KOPT-K1 (cell line): ENCODE measurements around the gene GRAMD4.

Source experiments
- H3K27ac ChIP-seq: fragments of 200-600 bp; sonication (generic); 2 replicates; pipeline ENCODE4 v1.5.1; 2016; ENCODE audit warnings: antibody characterized with exemption, mild to moderate bottlenecking, low read depth, low read length; ENCODE audit not compliant: poor library complexity, severe bottlenecking
- H3K36me3 ChIP-seq: fragments of 200-600 bp; sonication (generic); 2 replicates; pipeline ENCODE4 v1.5.1; 2017; ENCODE audit warnings: antibody characterized with exemption, mild to moderate bottlenecking, low read length, moderate library complexity; ENCODE audit not compliant: insufficient read depth
- H3K9me3 ChIP-seq: fragments of 200-600 bp; sonication (generic); 2 replicates; pipeline ENCODE4 v1.5.1; 2017; ENCODE audit warnings: antibody characterized with exemption, low read length, mild to moderate bottlenecking; ENCODE audit not compliant: insufficient read depth, poor library complexity, severe bottlenecking

GRAMD4 gene

DNA sequence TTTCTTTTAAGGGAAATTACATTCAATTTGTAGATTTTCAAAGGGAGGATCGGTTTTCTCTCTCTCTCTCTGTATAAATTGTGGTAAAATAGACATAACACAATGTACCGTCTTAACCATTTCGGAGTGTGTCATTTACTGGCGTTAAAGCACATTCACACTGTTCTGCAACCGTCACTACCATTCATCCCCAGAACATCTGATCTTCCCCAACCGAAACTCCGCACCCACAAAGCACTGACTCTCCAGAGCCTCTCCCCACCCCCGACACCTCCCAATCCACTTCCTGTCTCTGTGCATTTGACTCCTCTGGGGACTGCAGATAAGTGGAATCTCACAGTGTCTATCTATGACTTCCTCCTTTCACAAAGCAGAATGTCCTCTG, 15.9 kb upstream of the GRAMD4 start:
- Histone ChIP-seq H3K27ac (peak overlapping the region; percentile 93), H3K9me3 (no peaks in the 10 kb centered on the region), H3K36me3 (no peaks in the 10 kb centered on the region)

DNA sequence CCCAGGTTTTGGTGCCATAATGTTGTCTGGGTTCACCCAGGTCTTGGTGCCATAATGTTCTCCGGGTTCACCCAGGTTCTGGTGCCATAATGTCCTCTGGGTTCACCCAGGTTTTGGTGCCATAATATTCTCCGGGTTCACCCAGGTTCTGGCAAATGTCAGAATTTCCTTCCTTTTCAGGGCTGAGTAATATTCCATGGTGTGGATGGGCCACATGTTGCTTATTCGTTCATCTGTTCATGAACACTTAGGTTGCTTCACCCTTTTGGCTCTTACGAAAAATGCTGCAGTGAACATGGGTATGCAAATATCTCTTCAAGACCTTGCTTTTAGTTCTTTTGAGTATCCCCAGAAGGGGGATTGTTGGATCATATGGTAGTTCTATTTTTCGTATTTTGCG, 15.1 kb upstream of the GRAMD4 start:
- Histone ChIP-seq H3K9me3 (no peaks in the 10 kb centered on the region), H3K27ac (peak overlapping the region; percentile 93), H3K36me3 (no peaks in the 10 kb centered on the region)

DNA sequence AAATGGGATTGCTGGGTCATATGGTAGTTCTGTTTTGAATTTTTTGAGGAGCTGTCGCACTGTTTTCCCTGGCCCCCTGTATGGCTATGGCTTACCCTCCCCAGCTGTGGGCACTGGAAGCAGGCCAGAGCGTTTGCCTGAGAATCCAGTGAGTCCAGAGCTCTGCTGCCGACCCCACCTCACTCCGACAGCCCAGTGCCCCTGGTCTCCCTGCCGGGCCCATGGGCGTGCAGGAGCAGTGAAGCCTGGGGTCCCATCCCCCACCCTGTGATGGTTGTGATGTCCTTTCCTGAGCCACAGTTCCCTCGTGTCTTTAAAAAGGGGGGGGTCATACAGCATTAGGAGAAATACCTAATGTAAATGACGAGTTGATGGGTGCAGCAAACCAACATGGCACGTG, 13.3 kb upstream of the GRAMD4 start:
- peak overlapping the region; percentile 83 for H3K27ac ChIP-seq
- H3K9me3 ChIP-seq = no peaks in the 10 kb centered on the region
- H3K36me3 ChIP-seq = no peaks in the 10 kb centered on the region

DNA sequence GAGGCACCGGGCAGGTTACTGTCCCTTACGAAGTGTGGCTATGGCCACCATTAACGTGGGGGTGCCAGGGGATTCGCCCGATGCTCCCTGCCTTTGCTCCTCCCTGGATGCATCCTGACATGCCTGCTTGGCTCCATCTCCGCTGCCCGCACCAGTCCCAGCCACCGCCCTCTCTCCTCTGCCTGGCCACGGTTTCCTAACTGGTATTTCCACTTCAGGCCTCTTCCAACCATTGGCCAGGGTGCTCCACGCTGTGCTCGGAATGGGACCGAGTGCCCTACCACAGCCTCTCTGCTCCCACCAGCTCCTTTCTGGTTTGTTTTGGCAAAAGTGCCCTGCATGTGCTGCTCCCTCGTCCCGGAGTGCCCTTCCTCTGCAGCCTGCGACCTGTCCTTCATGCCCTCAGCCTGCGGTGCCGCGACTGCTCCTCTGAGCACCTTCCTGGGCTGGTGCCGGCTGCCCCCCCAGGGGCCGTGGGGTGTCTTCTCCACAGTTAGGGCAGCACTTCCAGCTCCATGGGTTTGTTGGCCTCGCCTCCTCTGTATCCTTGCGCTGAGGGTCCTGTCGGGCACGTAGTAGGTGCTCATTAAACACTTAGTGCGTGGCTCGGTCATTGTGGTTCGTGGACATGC, 12.6 kb upstream of the GRAMD4 start:
- H3K27ac ChIP-seq = peak overlapping the region; percentile 83

DNA sequence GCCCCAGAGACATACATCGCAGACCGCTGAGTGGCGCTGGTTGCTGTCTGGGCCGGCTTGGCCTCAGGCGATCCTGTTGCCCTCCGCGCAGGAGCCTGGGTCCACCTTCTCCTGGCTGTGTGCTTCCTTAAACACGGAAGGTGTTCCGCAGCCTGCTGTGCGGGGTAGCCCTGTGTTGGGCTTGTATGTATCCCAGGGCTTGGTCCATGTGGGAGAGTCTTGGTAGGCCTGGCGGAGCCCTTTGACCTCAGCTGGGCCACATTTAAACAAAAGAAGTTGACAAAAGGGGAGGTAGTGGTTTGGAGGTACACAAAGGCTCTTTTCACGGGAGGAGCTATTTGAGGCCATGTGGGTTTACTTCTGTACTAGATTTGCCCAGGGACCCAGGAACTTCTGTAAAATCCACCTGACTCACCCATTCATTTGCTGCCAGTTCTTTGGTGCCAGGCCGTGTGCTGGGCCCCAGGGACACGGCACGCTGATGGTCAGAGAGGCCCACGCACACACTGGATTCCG, 11.0 kb upstream of the GRAMD4 start:
- peak overlapping the region; percentile 83 for H3K27ac ChIP-seq
- no peaks in the 10 kb centered on the region for H3K36me3 ChIP-seq
- no peaks in the 10 kb centered on the region for H3K9me3 ChIP-seq

More for the DNA sequence above, 12.6 kb upstream of the GRAMD4 start:
- H3K36me3 ChIP-seq = no peaks in the 10 kb centered on the region
- no peaks in the 10 kb centered on the region for H3K9me3 ChIP-seq

DNA sequence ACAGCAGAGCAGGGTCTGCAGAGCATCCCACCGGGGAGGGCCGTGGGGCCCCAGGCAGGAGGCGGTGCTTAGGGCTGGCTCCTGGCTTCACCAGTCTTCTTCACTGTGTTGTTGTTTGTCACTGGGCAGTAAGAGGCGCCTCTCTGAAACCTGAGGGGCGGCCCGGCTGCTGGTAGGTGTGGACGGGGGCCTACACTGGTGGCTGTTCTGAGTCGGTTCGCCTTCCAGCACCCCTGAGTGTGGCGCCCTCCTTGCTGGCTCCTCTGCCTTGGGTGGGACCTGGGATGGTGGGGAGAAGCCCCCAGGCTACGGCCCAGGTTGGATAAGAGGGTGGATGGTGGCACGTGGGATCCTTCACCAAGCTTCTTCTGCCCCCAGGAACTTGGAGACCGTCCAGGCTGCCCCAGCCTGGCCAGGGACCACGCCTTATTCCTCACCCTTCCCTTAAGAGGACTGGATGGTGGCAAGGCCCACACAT, 10.4 kb upstream of the GRAMD4 start:
- H3K27ac ChIP-seq = peak overlapping the region; percentile 83
- no peaks in the 10 kb centered on the region for H3K9me3 ChIP-seq
- H3K36me3 ChIP-seq = no peaks in the 10 kb centered on the region

DNA sequence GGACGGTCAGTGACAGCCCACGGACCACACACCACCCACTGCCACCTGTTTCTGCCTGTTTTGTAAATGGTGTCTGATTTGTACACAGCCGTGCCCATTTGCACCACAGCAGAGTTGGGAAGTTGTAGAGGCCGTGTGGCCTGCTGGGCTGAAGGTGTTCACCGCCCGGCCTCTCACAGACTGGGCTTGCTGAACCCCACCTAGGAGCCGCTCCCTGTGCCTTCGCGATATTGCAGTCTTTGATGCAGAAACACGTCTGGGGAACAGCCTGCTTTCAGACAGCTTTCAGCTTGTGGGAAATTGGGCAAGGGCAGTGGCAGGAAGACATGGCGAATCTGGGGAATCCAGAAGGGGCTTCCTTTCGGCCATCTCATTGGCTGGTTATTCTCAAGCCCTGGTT, 9.8 kb upstream of the GRAMD4 start:
- Histone ChIP-seq H3K27ac (peak overlapping the region; percentile 83), H3K36me3 (no peaks in the 10 kb centered on the region), H3K9me3 (no peaks in the 10 kb centered on the region)

DNA sequence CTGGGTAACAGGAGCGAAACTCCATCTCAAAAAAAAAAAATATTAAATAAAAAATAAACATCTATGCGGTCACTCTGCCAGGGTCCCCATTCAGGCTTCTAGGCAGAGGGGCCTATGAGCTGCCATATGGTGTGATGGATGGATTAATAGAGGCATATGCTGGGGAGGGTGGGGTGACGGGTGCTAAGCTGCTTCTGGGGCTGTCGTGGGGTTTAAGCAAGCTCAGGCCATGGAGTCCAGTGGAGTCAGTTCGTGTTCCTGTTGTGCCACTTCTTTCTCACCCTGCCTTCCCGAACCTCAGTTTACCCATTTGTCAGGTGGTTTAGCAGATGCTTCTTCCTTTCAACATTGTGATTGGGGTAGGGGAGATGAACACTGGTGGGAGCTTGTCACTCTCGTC, 9.0 kb upstream of the GRAMD4 start:
- no peaks in the 10 kb centered on the region for H3K36me3 ChIP-seq
- peak overlapping the region; percentile 83 for H3K27ac ChIP-seq
- no peaks in the 10 kb centered on the region for H3K9me3 ChIP-seq

DNA sequence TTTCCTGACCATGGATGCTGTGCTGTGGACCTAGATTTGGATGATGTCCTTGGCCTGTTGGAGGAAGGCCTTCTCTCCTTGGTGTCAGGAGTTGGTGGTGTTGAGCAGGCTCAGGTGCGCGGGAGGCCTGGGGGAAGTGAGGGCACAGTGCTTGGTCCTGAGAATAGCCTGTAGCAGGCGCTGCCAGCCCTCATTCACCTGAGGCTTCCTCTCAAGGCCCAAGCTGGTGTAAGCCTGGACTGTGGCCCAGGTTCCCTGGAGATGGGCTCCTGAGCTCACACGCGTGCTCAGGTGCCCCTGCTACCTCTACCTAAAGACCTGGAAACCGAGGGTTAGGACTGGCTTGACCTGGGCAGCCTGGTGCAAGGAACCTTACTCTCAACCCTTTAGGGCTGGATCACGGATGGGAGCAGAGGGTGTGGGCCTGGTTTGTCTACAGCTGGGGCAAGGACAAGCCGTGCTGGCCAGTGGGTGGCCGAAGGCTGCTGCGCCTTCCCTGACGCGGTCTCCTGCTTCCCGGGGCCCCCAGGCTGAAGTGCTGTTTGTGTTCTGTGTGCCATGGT, 7.8 kb upstream of the GRAMD4 start:
- Histone ChIP-seq H3K9me3 (no peaks in the 10 kb centered on the region), H3K27ac (peak overlapping the region; percentile 99)

DNA sequence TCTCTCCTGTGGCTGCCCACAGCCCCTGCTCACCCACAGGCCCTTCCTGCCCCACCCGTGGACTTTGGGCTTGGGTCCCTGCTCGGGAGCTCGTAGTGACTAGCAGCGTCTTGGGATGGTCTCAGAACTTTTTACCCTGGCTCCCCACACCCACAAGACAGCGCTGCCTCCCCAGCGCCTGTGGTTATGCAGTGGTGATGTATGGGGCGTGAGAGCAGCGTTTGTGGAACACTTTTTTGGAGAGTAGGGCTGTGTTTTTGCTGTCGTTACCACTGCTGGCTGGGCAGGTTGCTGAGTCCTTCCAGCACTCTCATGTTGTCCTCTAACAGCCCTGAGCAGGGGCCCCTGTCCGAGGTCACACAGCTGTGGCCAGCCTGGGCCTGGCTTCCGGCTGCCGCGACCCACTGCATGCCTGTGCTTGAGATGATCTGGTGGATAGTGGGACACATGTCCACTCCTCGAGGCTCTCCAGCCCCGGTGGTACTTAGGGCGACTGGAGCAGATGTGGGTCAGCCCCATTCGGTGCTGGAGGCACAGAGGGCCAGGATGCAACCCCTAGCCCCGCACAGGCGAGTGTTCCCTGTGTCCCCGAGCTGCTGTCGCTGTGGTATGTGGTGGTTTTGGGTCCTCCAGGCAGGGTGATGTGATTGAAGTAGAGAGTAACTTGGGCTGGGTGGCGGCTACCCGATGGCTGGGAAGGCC, 7.1 kb upstream of the GRAMD4 start:
- no peaks in the 10 kb centered on the region for H3K36me3 ChIP-seq
- H3K9me3 ChIP-seq = no peaks in the 10 kb centered on the region
- peak overlapping the region; percentile 99 for H3K27ac ChIP-seq

More for the DNA sequence above, 7.8 kb upstream of the GRAMD4 start:
- H3K36me3 ChIP-seq = no peaks in the 10 kb centered on the region

DNA sequence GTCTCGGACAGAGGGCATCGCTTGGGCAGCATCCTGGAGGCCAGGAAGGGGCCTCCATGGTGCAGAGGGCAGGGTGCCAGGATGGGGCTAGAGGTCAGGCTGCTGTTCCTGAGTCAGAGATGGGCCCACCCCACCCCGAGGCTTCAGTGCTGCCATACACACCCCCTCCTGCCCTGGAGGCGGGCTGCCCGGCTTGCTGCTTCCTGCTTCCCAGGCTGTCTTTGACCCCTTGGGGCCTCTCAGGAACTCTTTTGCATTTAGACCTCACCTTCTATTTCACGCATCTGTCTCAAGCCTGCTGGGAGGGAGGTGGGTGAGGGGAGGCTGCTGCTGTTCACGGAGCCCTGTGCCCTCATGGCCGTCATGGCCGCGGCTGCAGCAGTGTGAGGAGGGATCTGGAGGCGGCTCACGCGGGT, 6.6 kb upstream of the GRAMD4 start:
- Histone ChIP-seq H3K27ac (peak overlapping the region; percentile 99), H3K36me3 (no peaks in the 10 kb centered on the region), H3K9me3 (no peaks in the 10 kb centered on the region)

DNA sequence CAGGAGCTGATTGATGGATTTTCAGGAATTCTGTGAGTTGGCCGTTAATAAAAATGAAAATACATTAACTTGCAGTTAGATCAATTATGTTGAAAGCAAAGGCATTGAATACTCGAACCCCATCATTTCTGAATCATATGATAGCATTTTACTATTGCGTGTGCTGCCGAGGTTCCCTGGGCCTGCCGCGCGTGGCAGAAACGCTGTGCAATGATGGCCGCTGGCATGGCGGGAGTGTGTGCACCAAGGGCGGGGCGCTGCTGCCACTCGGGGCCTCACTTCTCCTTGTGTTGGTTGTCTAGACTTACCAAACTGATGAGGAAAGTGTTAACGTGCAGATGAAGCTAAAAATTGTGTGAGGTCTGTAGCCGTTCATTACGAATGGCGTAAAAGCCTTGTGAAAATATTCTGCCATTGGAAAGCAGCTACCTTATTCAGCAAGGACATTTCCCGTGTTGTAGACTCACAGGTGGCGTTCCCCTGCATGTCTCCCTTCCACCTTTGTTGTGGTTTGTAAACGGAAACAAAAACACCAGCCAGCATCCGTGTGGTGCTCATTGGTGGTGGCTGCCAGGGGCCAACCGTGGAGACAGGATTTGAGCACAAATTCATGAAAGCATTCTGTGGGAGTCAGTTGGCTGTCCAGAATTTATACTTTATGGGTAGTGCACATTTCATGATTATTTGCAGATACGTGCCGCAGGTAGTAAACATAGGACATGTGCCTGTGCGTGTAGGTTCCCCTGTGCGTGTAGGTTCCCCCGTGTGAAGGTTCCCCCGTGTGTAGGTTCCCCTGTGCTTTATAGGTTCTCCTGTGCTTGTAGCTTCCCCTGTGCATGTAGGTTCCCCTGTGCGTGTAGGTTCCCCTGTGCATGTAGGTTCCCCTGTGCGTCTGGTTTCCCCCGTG, 5.9 kb upstream of the GRAMD4 start:
- peak overlapping the region; percentile 99 for H3K27ac ChIP-seq
- H3K36me3 ChIP-seq = no peaks in the 10 kb centered on the region
- H3K9me3 ChIP-seq = no peaks in the 10 kb centered on the region

DNA sequence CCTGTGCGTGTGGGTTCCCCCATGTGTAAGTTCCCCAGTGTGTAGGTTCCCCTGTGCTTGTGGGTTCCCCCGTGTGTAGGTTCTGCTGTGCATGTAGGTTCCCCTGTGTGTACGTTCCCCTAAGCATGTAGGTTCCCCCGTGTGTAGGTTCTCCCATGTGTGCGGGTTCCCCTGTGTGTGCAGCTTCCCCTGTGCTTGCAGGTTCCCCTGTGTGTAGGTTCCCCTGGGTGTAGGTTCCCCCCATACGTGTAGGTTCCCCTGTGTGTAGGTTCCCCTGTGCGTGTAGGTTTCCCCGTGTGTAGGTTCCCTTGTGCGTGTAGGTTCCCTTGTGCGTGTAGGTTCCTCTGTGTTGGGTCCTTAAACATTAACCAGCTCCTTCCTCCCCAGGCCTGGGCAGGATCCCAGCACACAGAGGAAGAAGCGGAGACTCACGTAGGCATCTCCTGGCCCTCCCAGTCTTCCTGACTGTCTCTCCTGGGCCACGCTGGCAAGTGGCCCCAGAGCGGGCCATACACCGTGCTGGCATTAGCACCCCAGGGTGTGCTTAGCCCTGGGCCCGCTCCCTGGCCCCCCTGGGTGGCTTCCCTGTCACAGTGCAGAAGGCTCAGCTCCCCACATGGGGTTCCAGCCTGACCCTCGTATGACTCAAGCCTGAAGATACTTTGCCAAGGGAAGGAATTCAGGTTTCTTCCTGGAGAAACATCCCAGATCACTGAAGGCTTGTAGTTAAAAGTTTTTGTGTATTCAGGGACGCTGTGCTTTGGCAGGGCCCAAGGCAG, 2.8 kb upstream of the GRAMD4 start:
- no peaks in the 10 kb centered on the region for H3K9me3 ChIP-seq
- 0 out of 2 replicates have a peak, but pooled peaks cover 5% of the 10 kb centered on the region for H3K36me3 ChIP-seq
- H3K27ac ChIP-seq = peak overlapping the region; percentile 79

DNA sequence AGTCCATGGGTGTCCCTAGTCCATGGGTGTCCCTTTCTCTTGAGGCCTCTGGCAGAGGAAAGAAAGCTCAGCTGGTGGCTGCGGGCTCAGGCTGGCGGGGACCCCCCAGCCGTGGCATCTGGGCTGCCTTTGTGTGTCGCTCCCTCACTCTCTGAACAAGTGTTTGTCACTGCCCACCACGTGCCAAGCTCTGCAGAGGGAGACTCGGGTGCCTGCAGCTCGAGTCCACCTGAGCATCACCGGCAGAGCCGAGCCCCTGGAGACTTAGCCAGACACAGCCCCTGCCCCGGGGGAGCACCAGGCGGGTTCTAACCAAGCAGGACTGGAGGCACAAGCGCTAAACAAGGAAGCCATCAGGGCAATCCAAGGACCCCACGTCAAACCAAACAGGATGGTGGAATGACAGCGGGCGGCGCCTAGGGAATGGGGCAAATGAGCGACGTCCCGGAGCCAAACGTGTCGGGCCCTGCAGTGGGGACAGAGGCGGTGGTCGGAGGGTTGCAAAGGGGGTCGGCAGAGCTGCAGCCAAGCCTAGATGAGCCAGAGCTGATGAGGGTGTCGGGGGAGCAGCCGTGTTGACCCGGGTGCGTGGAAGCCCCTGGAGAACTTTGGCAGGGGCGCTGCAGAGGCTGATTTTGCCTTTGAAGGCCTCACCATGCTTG, 2.1 kb upstream of the GRAMD4 start:
- Histone ChIP-seq H3K9me3 (no peaks in the 10 kb centered on the region), H3K27ac (peak overlapping the region; percentile 79)

More for the DNA sequence above, 2.1 kb upstream of the GRAMD4 start:
- 0 out of 2 replicates have a peak, but pooled peaks cover 5% of the 10 kb centered on the region for H3K36me3 ChIP-seq
